ENCODE measurements around the gene CMSS1.
"Not testable (repeated sequence)": the region's sequence is repeated elsewhere in the genome, so short reads cannot be mapped to it uniquely, and the experiment has no call there.

The CMSS1 gene

DNA sequence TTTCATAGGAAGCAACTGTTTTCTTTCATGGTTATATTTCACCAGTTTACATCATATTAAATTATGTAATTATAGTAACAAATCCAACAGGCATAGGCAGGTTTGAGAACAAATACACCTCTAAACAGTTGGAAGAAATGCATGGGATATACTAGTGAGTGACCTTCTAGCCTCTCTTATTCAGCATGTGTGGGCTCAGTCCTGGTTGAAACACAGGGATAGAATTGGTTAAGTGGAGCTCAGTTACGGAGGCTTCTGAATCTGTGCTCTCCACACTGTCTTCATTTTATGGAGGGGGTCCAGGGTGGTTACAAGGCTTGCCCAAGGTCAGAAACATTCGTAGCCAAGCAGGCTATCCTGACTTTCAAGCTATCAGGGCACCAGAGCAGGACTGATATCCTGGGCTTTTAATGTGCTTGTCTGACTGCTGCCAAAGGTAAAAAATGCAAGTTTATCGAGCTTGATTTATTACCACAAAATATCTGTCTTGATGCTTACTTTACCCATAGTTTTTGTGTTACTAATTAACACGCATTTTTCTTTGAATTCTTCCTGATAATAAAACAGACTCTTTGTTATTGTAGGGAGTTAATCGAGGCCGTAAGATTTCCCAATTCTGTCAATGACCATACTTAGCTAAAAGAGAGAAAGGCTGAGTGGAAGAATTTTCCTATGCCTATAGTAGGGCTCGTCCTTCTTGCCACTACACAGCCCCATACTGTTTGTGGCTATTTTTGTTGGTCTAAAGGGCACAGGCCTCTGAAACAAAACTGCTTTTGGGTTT lies 207.1 kb downstream of the CMSS1 start:
- DNase-seq (ENCODE audit: low read depth) = no peak

DNA sequence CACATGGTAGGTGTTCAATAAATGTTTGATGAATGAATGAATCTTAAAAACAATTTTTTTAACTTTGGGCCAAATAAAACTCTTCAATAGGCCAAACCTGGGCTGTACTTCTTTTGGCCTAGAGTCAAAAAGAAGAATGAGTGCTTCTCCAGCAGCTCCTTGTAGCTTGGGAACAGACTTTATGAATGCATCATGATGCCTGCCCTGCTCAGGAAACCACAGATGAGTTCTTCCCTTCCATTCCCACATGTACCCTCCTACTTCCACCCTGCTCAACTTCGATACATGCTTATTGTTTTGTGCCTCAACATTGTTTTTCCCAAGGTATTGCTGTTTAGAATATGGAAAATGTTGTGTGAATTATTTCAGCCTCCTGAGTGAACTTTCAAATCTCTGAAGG lies 209.7 kb downstream of the CMSS1 start:
- DNase-seq (ENCODE audit: low read depth) = no peak

DNA sequence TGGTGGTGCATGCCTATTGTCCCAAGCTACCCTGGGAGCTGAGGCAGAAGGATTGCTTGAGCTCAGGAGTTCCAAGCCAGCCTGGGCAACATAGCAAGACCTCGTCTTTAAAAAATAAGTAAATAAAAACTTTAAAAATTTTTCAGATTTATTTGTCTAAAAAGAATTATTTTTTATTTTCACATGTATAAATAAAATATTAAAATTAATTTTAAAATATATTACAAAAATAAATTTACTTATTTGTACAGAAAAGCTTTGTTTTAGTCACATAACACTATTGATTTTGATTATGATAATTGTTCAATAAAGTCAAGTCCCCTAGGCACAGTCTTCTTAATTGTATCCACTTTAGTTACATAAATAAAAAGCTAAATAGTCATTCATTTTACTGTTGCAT lies 211.4 kb downstream of the CMSS1 start:
- DNase-seq (ENCODE audit: low read depth) = no peak

DNA sequence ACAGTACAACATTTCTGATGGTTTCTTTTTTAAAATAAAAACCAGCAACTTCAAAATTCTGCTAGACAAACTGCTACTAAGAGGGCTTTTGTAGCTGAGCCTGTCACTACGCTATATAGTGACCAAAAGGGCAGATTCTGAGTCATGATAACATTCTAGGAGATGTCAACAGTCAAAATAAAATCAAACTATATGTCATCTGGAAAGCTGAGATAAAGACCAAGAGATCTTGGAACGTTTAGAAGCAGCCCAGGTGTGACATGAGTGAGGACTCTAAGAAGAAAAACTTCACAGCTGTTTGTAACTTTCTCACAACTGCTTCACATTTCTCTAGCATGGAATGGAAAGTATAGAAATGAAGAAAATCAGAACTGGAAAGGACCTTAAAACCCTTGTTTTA lies 212.0 kb downstream of the CMSS1 start:
- DNase-seq (ENCODE audit: low read depth) = no peak

DNA sequence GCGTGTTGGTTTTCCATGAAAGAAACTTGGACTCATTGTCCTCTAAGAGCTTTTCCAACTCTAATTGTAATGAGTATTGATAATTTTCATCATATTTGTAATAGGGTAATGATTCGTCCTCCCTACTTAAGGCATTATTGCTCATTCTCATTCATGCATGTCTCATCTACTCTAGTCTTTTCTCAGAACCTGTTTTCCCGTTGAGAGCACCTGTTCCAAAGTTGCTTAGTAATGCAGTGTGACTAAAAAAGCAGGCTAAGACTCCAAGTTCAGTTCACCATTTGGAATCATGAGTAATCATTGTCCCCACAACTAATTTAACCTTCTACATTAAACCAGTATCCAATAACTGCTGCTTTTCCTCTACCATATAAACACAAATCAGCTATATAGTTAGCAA lies 212.7 kb downstream of the CMSS1 start:
- DNase-seq (ENCODE audit: low read depth) = no peak

DNA sequence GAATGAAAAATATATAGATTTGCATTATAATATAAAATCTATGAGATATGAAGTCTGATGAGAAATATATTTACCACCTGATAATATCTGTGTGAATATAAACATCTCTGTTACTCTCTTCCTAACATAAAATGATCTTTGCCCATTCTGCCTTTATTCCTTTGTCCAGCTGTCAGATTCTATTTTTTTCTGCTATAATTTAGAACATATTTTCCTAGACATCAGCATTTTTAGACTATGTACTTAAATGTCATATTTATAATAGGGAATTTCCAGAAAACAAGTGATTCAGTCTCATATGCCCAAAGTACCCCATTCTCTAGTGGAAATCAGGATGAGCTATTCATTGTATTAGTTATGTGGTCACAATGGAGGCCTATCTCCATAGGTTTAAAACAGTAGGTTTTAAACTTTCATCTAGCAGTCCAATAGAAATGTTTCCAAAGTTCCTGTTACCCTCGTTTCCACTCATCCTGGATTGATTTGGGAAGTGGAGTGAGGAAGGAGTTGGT lies 213.3 kb downstream of the CMSS1 start:
- DNase-seq (ENCODE audit: low read depth) = no peak

DNA sequence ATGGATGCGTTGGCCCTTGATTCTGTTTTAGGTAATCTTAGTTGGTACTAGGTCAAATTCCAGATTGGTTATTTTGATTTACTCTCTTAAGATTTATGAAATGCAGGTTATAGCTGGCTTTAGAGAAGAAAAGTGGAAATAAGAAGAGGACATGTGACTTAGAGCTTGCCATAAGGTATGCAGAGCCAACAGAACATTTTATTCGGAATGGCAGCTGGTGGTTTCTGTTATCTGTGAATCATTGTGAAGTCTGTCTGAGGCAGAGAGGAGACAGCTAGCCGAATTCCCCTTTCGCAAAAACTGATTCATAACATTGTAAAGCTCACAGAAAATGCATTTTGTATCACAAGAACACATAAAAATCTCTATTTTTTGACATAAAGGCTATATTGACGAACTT lies 214.6 kb downstream of the CMSS1 start:
- no peak for DNase-seq (ENCODE audit: low read depth)

DNA sequence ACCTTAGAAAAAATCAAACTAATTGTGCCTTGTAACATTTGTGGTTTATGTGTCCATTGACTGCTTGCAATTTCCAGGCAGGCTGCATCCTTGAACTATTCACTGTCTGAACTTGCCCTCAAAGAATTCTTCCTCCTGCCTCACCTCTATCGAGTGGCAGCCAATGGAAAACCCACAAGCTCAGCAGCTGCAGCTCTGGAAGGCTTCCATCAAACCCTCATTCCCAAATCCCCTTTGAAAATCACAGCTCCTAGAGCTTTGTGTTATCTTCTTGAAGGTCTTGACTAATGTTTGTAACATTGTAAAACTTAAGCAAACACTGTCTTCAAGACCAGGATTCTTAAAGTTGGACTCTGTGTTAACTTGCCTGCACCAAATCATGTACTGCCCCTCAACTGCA lies 215.5 kb downstream of the CMSS1 start:
- no peak for DNase-seq (ENCODE audit: low read depth)

DNA sequence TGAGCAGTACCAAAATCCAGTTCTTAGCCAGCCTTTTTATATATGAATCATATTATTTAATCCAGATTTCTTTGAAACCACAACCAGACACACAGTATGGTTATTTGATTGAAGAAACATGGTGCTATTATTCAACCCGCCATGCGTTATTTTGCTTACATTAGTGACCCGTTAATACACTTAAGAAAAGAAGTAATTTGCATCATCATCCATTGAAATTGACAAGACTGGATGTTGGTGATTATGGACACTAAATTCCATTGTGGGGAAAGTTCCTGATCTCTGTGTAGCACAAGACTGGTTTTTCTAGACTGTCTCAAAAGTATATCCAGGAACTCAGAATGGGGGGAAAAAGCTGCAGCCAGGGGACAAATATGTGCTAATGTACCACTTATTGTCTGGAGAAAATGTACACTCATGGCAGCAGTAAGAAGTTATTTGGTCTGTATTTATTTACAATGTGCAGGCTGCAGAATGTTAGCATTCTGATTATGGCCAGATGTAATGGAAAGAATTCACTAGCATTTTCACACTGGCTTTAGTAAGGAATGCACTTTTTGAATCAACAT lies 216.3 kb downstream of the CMSS1 start:
- no peak for DNase-seq (ENCODE audit: low read depth)

DNA sequence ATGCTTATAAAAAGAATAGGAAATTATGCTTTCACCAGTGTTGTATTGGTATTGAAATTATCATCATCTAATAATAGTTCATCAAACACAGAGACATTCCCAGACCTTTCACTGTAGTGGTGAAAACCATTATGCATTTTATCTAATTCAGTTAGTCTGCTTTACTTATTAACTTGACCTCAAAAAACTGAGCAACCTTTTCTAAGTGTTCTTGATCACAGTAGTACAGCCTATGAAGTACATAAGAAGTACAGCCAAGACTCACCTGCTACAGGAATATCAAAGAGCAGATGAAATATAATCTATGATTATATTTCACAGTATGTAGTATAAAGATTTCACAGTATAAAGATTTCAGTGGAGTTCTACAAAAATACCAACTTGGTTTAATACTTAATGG lies 221.4 kb downstream of the CMSS1 start:
- DNase-seq (ENCODE audit: low read depth) = no peak

DNA sequence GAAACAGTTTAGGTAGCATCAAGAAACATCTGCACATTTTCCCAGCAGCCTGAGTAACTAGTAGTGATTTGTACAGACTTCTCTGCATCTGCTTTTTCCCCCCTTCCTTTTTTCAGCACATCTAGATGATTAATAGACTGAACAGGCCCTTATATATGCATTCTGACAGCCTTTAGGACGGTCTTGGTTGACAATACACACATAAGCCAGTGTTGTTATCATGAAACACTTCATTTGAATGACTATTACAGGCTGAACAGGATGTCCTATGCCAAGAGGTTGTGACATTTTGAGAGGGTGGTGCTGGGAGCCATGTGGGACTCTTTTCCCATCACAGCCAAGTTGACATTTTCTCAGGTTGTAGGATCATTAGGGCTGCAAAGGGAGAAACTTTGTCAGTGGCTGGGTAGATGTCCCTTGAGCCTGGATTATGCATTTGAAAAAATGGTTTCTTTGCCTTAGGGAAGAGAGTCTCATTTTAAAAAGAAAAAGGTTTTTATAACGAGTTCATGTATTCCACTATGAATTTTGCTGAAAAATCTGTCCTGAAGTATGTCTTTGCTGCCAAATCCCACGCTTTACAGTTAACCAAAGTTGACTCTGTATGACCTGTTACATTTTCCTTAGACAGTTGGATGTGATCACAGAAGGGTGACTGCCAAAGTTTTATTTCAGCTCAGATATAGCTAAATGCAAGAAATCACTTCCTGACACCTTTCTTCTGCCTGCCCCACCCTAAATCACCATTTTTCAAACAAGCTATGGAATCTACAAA lies 223.0 kb downstream of the CMSS1 start:
- DNase-seq (ENCODE audit: low read depth) = no peak

DNA sequence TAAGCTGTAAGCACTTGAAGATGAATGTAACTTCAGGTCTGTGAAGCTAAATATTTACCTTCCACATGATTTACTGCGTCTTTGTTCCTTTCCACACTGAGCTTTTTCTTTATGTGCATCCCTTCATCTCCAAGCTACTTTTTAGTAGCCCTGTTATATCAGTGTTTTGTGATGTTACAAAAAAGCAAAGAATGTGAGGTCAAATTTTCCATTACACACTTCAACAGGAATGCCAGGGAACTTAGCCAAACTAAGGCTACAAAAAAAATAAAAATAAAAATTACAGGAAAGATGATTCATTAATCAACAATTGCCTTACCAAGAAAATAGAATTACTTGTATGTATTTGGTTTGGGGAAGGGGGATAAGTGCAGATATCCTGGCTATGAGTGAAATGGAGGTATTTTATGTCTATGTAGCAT lies 223.7 kb downstream of the CMSS1 start:
- no peak for DNase-seq (ENCODE audit: low read depth)

DNA sequence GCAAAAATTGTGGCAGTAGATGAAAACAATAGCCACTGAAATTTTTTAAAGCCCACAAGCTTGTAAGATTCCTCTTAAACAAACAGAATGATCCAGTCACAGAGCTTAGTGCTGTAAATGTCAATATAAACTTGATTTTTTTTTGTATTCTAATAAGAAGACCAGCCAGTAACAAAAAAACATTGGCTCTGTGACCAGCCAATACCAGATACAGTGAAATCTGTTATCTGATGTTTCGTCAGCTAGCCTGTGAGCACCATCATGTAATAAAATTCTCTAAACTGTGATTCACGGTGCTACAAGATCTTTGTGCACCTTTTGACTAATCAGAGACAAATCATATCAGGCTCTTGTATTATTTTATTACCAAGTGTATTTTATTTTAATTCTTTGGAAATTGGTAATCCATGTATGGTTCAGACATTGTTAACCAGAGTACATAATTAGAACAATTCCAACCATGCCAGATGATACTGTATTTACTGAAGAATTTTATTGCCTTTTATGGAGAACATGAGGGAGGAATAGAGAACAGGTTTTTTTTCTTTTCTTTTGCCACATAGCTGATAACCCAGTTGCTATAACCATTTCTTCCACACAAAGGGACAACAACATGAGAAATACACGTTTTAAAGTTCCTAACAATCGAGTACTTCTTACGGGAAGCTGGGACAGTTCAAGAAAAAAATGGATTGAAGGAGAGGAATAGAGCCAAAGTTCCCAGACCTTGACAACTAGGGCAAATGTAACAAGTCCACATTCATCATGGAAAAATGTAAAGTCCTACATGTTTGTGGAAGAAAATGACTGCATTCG lies 224.7 kb downstream of the CMSS1 start:
- DNase-seq (ENCODE audit: low read depth) = no peak

DNA sequence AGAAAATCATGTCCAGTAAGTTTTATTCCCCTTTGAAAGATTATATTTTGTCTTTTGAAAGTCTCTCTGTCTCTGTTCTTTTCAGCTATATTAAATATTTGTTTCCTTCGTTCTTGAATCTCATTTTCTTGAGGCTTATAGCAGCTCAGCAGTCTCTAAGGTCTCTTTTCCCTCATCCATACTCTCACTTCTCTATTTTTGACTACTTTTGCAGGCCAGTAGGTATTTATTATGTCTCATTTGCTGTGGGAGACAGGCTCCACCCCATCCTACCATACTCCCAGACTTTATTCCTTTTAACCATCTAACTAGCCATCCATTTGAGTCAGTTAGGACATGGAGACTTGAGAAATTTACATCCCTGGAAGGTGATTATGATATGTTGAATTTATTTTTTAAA lies 225.6 kb downstream of the CMSS1 start:
- no peak for DNase-seq (ENCODE audit: low read depth)

DNA sequence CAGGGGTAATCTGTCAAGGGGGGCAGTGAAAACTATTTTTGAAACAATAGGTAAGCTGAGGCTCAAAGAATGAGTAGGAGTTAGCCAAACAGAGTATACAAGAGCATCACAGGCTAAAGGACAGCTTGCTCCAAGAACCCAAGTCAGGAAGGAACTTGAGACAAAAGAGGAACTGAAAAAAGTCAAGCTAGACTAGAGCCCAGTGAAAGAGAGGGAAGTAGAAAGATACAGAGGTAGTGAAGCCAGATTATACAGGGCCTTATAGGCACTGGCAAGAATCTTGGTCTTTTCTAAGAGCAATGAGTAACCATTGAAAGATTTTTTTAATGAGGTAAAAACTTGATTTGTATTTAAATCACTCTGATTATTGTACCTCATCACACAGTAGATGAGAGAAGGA lies 226.7 kb downstream of the CMSS1 start:
- DNase-seq (ENCODE audit: low read depth) = no peak

DNA sequence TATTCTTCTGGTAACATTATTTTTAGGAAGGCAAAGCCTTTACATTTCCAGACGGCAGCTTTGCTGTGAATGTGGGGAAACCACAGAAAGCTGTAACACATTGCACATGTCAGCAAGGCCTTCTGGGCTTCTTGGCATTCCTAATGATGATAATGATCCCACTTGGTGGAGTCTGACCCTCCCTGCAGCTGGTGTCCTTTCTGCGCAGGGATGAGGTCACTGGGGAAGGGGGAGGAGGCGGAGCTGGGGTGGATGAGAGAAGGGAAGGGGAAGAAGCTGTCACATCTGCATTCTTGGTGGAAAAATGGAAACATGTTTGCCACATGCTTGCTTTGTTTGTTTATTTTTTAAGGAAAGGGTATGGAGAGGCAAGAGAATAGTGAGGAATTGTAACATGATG lies 228.0 kb downstream of the CMSS1 start:
- DNase-seq (ENCODE audit: low read depth) = no peak

DNA sequence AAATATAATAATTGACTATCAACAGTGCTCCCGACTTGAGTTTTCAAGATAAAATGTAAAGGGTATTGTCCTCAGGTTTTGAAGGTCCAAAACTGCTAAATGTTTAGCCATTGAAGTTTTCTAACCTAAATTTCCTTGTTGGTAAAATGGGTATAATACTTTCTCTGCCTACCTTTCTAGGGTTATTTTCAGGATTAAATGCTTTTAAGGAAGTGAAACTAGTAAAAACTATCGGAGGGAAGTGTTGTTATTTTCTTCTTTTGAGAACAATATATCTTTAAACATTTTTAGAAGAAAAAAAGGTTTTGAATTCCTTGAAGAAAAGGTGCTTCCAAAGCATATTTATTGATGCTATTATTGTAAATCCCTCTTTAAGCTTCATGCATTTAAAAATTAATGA lies 229.3 kb downstream of the CMSS1 start:
- no peak for DNase-seq (ENCODE audit: low read depth)

DNA sequence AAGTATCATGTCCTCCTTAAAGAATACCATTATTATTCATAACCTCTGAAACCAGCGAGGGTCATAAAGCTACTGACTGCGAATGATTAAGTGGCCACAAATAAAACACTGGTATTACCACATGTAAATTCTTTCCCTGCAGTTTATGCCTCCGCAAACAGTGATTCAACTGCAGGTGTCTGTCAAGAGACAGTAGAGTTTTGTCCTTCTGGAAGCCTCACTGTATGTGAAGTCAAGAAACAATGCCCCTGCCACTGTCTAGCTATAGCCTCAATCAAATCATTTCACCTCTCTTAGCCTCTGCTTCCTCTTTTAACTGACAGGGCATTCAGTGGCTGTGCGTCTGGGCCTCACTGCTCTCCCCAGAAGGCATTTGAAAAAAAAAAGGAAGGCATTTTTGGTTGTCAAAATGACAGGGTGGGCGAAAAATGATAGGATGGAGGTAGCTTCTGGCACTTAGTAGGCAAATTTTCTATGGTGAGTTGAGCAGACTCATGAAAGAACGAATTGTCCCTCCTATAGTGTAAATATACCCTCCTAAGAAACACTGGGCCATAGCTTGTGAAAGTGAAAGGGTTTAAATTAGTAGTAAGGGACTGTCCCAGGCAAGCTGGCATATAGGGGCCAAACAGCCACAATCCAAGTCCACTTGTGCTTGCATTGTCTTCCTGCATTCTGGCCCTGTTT lies 229.9 kb downstream of the CMSS1 start:
- DNase-seq (ENCODE audit: low read depth) = no peak

DNA sequence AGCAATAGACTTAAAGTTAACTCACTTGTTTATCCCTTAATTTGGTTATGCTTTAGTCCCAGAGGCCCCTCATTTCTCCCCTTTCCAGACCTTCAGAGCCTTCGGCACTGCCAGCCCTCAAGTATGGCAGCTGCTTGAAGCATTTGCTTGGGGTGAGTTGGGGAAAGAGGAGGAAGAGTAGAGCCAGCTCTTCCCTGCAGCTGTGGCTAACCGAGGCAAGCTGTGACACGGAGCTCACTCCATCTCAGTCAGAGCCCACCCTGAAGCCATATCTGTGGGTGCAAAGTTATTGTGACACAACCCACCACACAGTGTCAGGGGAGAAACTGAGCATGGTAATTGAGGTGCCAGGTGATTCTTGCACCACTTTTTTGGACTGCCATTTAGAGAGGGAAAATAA lies 230.6 kb downstream of the CMSS1 start:
- DNase-seq (ENCODE audit: low read depth) = no peak

DNA sequence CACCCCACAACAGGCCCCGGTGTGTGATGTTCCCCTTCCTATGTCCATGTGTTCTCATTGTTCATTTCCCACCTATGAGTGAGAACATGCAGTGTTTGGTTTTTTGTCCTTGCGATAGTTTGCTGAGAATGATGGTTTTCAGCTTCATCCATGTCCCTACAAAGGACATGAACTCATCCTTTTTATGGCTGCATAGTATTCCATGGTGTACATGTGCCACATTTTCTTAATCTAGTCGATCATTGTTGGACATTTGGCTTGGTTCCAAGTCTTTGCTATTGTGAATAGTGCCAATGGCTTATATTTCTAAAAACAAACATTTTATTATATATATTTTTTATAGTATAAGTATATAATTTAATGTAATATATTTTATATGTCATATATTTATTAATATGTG lies 233.9 kb downstream of the CMSS1 start:
- not testable (repeated sequence) for DNase-seq (ENCODE audit: low read depth)

DNA sequence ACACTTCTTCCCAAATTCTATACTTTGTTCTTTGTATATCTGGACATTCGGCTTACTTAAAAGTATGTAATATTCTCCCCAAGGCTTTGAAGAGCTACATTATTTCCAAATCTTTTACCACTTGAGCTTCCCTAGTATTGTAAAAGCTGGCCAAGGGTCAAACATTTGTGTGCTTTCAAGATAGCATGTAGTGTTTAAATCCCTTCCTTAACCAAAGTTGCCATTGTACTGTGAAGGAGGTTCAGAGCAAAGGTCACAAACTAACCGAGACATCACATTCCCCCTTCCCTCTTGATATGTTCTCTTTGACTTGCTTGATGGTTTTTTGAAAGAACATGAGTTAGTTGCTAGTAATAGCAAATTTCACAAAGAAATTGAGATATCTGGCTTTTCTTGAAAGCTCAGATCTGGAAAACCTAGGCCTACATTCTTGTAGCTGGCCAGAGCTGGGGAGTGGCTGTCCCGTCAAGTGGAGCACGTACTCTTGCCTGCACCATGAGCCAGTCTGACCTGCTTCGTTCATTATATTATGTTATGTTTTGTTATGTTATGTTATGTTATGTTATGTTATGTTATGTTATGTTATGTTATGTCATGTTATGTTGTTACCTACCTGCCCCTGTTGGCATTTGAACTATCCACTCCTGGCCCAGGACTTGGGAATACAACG lies 236.4 kb downstream of the CMSS1 start:
- DNase-seq (ENCODE audit: low read depth) = no peak

Data from stimulated activated CD4-positive, alpha-beta T cell treated with anti-CD3 and anti-CD28 coated beads, Interleukin-2, amount 100 ng/mL, for 4 hours (primary cell).